Inferior parietal cortex (tissue), 1 donor: ENCODE results near the gene SVBP.

Source experiments
- DNase-seq: peaks from one replicate; pipeline ENCODE4 v3.0.0-alpha.2; 2016; ENCODE audit errors: extremely low spot score

Gene SVBP

DNA sequence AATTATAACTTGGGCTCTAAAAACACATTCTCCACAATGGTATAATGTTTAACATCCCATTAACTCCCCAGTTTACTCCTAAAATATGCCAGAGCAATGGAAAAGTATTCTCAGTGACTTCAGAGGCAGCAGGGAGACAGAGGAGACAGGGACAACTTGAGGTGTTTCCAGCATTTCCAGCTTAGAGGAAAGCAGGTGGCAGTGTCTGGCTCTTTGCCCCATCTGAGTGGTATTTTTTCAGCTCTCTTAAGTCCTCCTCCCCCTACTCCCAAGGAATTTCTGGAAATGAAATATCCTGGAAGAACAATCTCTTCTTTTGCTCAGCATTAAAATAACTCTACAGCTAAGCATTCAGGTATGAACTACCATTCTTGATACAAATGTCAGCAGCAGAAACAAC, 11.0 kb downstream of the SVBP start:
- no peak for DNase-seq

DNA sequence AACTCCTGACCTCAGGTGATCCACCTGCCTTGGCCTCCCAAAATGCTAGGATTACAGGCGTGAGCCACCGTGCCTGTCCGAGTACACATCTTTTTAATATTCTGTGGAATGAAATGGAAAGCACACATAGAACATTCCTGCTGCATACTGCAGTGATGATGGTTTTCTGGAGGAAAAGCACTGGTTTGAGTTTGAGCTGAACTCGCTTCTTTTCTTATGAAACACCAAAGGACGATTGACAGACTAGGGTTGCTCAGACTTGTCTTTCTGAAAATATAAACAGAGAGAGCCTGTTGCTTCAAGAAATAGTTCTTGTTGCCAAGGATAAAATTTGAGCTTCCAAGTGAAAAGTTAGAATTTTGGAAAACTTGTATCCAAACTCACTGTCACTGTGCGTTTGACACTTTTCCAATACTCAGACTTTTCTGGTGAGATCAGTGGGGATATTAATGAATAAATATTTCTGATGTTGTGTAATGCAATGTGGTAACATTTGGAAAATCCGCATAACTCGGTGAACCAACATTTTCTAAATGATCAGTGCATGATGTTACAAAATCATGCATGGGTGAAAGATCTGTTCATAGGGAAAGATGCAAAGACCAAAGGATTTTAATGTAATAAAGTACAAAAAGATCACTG, 15.2 kb downstream of the SVBP start:
- no peak for DNase-seq

DNA sequence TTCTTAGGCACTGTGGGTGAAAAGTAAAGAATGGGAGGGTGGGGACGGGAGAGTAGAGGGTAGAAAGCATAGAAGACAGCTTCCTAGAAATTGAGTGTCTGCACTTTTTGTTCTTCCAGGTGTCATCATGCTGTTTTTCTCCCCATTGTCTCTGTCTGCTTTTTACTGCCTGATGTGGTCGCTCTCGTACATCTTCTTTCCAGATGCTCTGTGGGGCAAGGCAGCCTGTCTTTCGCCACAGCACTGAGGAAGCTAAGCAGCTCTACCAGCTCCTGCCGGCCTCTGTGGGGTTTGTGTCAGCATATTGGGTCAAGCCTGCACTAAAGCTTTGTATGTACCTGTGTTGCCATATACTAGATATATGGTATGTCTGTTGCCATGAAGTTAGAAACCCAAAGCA, 19.2 kb downstream of the SVBP start:
- no peak for DNase-seq

DNA sequence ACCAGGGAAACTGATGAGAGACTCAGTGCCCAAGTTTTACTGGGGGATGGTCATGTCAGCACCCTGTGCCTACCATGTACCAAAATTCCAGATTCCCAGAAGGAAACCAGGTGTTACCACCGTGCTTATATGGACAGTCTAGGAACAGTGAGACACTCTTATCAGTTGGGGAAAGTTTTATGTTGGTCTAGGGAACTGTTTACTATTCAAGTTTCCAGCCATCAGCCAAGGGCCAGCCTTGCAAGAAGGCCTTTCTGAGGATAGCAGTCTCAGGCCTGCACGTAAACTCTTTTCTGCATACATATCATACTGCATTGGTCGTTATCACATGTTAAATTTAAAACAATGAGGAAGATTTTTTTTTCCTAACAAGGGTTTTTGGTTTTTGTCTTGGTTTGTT, 19.8 kb downstream of the SVBP start:
- no peak for DNase-seq

DNA sequence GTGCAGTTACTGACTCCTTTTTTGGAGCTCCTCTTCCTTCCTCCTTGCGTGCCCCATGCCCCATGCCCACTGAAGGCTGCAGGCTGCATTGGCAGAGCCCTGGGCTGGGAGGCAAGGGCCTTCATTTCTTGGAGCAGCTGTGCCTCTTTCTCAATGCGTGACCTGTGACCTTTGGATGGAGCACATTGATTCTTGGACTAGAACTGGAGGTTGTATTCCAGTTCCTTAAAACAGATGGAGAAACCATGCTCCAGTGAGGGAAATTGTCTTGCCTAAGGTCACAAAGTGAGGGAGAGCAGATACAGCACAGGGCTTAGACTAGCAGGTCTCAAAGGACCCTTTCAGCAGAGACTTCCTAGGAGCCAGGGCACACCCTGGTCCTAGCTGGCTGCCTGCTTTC, 23.4 kb downstream of the SVBP start:
- DNase-seq = no peak

DNA sequence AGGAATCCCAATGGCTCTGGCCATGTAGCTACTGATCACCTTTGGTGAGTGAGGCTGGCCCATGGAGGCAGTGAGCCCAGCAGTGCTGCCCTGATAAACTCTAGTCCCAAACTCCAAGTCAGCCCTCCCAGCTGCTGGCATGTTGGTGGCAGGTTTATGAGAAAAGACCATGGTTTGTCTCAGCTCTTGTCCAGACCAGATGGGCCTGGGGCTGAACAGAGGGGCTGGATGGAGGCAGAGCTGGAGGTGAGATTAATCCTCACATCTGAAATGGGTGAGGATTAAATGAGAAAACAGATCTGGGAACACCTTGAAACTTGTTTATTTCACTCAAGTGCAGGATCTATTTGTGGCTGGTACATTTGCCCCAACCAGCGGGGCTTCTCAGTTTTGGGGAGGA, 29.2 kb downstream of the SVBP start:
- no peak for DNase-seq

DNA sequence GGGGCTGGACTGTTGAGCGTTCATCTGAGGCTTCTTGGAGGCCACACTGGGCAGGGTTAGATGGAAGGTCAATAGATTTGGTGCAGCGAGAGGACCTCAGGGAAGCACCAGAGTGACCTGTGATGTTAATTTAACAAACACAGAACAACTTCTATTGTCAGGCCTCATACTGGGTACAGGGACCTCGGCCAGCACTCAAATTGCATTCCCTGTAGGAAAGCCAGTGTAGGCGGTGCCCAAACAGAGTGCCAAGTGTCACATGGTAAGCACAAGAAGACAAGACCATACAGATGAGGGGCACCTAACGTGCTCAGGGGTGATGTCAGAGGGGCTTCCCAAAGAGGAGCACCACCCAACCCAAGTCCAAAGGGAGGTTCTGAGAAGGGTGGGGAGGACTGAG, 31.1 kb downstream of the SVBP start:
- no peak for DNase-seq

DNA sequence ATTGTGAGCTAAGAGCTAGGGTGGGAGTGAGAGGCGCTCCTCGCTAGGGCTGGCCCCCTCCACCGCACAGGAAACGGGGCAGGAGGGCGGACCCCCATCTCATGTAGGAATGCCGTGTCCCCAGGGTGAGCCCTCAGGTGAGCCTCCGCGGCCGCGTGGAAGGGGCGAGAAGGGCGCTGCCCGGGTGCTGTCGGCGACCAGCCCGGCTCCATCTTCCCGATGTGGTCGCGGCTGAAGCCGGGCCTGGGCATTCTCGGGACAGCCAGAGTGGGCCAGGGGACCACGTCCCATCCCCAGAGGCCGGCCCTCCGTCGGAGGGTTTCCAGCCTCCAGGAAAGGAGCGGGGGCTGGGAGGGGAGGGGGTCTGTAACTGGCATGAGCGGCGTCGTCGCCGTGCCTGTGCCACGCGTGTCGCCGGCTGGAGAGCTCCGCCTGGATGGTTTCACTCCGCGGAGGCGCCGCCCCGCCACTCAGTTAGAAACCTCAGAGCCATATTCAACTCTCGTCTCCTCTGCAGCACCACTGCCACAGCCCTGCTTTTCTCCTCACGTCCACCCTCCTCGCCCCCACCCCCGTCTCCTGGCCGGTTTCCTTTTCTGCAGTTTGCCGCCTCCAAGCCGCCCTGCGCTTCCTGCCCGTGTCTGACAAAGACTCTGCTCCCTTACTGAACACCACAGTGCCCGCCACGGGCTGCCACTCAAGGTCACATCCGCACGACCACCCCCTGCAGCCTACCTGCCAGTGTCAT, 32.1 kb downstream of the SVBP start, which contains the start of gene TMEM269:
TSS of gene TMEM269 (plus strand) at position 46 of the 748 bp plus-strand sequence. CDS start 4,903 bp downstream, outside the sequence.
- DNase-seq = no peak

DNA sequence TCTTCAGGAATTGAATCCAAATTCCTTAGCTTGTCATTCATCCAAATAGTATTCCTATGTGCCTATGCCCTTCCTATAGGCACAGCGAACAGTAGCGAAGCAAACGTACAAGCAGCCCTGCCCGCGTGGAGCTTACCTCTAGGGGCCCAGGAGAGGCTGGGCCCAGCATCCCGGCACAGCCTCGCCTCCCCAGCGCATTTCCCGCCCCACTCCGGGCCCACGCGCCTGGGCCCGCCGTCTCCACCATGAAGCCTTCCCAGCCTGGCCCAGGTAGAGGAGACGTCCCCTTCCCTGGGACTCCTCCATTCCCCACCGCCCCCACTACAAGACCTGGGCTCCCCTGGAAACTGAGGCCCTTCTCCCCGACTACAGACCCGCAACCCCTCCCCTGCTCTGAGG, 32.7 kb downstream of the SVBP start:
- no peak for DNase-seq

DNA sequence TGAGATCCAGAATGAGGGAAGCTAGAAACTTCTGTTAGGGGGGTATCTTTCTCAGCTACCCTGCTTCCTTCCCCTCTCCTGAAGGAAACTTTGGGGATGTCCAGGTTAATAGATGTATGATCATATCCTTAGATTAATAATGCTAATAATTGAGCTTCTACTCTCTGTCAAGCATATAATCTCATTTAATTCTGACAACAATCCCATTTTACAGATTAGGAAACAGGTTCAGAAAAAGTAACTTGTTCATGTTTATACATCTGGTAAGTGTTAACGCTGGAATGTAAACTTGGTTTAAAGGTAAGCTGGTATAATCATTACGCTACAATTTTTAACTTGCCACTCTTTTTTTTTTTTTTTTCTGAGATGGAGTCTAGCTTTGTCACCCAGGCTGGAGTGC, 34.1 kb downstream of the SVBP start:
- DNase-seq = no peak

DNA sequence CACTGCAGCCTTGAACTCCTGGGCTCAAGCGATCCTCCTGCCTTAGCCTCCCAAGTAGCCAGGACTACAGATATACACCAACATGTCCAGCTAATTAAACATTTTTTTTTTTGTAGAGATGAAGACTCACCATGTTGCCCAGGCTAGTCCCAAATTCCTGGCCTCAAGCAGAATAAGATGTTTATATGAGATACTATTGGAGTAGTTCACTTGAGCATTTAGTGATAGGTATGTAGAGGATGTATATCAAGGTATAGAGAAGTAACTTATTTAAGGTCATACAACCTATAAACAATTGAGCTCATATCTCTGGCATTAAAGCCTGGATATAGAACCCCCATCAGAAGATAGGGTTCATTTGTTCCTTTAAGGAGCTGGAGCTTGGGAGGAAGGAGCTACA, 37.0 kb downstream of the SVBP start:
- no peak for DNase-seq

DNA sequence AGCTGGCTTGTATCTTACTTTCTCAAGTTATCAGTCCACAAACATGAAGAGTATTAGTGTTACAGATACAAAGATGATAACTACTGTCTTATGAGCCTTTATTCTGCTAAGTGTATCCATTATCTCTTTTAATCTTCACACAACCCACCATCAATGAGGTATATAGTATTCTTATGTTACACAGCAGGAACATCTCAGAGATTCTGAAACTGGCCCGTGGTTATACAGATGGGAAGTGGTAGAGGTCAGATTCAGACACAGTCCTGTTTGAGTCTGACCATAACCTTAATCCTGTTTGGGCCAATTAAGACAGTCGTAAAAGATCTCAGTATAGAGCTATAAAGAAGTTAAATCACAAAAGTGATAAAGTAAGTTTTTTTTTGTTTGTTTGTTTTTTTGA, 37.5 kb downstream of the SVBP start:
- no peak for DNase-seq

DNA sequence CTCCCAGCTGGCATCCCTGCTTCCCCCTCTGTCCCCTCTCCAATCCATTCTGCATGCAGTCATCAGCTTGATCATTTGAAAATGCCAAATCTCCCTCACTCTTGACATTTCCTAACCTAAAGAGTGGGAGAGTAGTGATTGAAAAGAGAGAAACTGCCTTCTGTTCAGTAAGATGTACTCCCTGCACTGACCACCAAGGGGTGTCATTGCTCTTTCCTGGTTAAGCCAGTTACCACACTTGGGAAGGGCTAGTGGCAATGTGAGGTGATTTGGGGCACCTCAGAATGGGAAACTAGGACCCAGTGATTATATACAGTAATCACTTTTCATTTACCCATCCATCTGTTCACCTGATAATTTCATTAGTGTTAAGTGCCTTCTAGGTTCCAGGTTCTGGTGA, 39.3 kb downstream of the SVBP start:
- peak; percentile 68 for DNase-seq

DNA sequence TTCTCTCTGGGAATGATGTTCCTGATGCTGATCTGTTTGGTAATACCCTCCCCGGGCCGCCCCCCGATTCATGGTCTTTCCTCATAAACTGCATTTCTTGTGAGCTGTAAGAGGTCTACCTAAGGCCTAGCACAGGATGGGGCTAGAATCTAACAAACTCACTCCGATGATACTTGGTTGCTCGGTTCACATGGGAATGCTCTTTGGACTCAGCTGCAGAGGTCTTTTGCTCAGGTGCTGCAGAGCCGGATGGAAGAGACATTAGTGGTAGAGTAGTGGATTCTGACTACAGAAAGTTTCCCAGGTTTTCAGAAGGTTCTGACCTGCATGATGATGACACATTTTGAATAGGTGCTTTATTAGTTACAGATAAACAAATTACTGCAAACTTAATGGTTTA, 40.7 kb downstream of the SVBP start:
- no peak for DNase-seq

DNA sequence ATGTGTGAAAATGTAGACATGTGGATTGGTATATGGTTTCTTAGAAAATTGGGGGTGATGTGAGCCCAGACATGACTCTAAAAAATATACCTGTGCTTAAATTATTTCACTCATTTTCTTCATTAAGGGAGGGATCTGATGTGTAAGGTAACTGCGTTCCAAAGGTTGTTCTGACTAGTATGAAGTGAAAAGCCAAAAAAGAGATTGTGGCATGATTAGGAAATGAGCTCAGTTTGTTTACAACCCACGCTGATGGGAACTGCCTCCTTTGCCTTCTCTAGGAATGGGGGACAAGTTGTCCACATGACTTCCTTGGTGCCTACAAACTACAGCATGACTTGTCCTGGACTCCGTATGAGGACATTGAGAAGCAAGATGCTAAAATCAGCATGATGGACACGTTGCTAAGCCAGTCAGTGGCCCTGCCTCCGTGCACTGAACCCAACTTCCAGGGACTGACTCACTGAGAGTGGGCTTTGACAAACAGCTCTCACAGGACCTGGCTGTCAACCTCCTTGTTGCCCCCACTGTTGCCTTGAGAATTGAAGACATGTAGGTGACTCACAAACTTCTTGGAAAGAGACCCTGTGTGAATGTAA, 42.2 kb downstream of the SVBP start:
- DNase-seq = no peak

DNA sequence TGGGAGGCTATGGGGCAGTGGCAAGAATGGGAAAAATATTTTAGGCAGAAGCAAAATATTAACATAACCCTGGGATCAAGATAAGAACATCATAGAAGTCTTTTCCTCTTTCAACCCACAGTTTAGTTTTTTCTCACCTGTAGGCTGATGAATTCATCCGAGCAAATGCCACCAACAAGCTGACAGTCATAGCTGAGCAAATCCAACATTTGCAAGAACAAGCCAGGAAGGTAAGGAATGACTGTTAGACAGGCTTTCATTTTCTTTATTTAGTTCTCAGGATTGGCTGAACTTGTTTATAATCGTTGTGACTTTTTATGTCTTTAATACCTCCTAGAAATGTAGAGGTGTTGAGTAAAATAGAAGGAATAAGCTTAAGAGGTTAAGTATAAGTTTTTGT, 43.8 kb downstream of the SVBP start:
- no peak for DNase-seq

DNA sequence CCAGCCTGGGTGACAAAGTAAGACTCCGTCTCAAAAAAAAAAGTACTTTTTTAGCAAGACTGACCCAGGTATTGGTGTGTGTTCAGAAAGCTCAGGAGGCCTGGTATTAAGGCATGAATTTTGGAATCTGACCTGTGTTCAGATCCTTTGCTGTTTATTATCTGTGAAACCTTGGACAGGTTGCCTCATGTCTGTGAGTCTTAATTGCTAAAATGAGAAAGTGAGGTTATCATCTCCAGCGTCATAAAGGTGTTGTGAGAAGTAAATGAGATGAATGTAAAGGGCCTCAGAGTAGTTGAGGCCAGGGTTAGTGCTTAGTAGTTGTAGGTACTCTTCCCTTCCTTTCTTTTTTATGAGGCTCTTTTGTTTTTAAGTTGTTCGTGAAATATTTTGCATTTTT, 47.4 kb downstream of the SVBP start:
- DNase-seq = no peak

DNA sequence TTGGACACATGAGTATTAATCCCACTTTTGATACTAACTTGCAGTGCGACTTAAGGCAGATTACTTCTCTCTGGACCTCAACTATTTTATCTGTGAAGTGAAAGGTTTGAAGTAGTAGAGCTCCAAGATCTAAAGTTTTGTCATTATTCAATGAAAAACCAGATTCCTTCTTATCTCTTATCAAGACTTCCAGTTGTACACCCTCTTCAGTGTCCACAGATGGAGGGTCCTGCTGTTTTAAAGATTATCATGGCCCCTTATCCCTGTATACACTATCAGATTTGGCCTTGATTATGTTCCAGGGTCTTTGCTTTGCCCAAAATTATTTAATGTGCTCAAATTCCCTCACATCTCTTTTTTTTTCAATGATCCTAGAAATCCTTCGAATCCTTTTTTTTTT, 49.0 kb downstream of the SVBP start:
- DNase-seq = no peak

DNA sequence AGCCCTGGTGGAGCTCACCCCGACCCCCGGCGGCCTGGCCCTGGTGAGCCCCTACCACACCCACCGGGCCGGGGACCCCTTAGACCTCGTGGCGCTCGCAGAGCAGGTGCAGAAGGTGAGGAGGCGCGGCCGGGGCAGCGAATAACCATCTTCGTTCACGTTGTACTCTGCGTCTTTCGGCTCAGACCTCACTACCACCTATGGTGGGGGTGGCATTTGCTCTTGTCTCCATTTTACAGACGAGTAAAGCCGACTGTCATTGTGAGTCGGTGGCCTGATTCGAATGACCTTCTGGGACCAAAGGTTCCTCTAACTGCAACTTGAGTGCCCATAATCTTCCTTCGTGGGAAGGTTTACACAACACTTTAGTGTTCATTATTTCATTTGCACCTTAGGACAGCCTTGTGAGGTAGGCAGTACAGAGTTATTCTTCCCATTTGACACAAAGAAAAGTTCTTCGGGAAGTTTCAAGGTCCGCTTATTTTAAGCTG, 49.6 kb downstream of the SVBP start:
- peak; percentile 32 for DNase-seq

DNA sequence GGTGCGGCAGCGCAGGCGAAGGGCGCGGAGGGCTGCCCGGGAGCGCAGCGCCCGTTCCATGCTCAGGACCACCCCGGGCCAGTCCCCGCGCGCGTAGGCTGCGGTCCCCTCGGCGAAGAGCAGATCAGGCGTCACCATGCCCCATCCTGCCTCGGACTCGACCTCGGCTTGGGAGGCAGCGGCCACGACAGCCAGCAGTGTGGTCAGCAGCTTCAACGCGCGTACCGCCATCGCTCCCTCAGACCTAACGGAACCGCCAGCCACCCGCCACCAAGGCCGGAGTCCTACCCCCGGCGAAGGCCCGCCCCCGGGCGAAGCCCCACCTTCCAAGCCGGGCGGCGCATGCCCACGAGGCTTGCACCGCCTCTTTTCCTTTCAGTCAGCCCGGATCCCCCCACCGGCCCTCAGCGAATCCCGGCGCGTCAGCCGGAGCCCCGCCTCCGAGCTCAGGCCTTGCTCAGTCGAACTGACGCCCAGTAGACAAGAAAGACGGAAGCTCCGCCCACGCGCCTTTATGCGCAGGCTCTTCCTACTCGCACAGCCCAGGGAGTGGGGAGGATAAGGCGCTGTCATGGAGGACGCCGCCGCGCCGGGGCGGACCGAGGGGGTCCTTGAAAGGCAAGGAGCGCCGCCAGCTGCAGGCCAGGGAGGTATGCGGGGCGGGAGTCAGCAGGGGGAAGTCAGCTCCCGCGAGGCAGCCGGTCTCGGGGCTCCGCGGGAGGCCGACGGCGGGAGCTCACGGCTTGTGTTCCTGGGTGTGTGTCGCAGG, 50.3 kb downstream of the SVBP start, which contains the start of the genes C1orf50 and P3H1:
TSS of gene C1orf50 (plus strand) at position 509 of the 769 bp plus-strand sequence. CDS start at position 572, 63 bp downstream.
TSS of gene P3H1 (minus strand) at position 288 of the 769 bp plus-strand sequence. CDS start at position 231, 57 bp downstream.
- peak; percentile 100 for DNase-seq

DNA sequence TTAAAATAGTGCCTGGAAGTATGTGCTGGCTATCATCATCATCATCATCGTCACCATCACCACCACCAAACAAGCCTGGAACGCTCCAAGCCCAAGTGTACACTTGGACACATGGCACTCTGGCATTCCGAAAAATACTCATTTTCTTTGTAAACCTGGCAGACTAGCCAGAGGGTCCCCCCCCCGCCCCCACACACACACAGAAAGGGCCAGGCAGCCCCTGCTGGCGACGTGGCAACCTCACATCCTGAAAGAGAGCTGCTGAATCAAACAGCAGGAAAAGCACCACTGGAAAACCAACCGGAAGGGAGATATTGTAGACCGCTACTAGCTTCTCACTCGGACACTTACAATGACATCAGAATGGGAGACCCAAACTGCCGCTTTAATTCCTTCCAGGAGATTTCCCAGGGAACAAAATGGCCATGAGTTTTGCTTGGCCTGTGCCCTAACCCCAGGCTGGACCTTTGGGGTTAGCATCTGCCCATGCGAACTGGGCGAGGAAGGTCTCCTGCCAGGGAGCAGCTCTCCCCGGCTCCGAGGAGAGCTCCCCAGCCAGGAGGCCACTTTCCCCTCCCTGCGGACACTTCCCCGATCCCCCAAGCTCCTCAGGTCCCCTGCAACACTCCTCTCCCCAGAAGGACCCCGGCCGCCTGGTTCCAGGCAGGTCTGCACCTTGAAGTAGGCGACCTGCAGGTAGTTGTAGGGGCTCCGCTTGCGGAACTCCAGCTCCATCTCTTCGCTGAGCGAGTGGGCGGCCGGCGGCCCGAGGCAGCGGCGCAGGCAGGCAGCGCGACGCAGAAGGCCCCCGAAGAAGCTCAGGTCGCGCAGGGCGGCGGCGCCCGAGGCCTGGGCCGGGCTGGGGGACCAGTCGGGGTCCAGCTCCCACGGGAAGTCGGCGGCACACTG, 51.1 kb downstream of the SVBP start:
- peak; percentile 49 for DNase-seq
